GM12875 (cell line): Measurements from ENCODE around the gene COL23A1.

Source experiments
- H3K4me3 ChIP-seq: one replicate; pipeline ENCODE4 v1.5.1; 2011; ENCODE audit warnings: low read depth, low read length, control low read depth
- CTCF ChIP-seq: IDR thresholded peaks from 2 replicates; pipeline ENCODE4 v1.5.1; 2011; ENCODE audit warnings: low read depth, mild to moderate bottlenecking, control low read depth, inconsistent platforms, low read length, moderate library complexity, borderline replicate concordance; ENCODE audit not compliant: insufficient read depth

COL23A1 gene

GRCh38 chr5:178466342-178466741 lies 123.9 kb downstream of the COL23A1 start:
- no peak for TF ChIP-seq CTCF

DNA sequence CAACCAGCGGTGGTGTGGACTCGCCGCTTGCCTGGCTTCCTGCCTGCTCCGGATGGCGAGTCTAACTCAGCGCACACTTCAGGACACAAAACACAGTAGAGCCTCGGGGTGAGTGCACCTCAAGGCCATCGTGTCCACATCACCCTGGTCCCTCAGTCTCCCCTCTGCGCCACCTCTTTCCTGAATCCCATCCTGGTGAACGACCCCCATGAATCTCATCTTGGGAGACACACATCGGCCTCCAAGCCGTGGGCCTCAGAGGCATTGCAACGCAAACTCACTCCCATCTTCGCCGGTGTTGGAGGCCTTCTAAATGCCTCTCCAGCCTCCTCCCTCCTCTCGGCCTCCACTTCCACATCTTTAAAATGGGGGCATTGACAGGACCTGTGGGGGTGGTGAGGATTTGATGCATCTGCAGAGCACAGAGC lies 124.3 kb downstream of the COL23A1 start:
- TF ChIP-seq CTCF, result no peak
- H3K4me3 ChIP-seq, result no peak overlapping the region

More at GRCh38 chr5:178466342-178466741, 123.9 kb downstream of the COL23A1 start:
- H3K4me3 ChIP-seq, result no peak overlapping the region

- no peak overlapping the region for H3K4me3 ChIP-seq
- TF ChIP-seq CTCF, result no peak
Observed at GRCh38 chr5:178465228-178465860, 124.8 kb downstream of the COL23A1 start.

GRCh38 chr5:178464431-178465048 lies 125.7 kb downstream of the COL23A1 start:
- H3K4me3 ChIP-seq, result no peak overlapping the region
- no peak for TF ChIP-seq CTCF

GRCh38 chr5:178463321-178464155 lies 126.7 kb downstream of the COL23A1 start:
- TF ChIP-seq CTCF, result no peak
- no peak overlapping the region for H3K4me3 ChIP-seq

GRCh38 chr5:178462816-178463215 lies 127.4 kb downstream of the COL23A1 start:
- H3K4me3 ChIP-seq, result no peak overlapping the region
- no peak for TF ChIP-seq CTCF
